Endothelial cell of umbilical vein (primary cell): ENCODE results near the gene TNS4. TPM values are rescaled to one million over a fixed set of nuclear protein-coding genes. Genes with fewer than 3 reads are reported as not detected.

Source experiments
- BruUV-seq: library from RNA; stranded (reverse); fragments of 400-500 nt; replicated peaks from 2 replicates; lab custom pipeline; 2021; lab: Mats Ljungman, UMichigan
- CTCF ChIA-PET: fragments of 300-600, 350-600 bp; sonication (Branson Sonifier 250); formaldehyde crosslinking; loops from one replicate; lab custom pipeline; 2021; ENCODE audit warnings: antibody characterized with exemption, inconsistent platforms; lab: Charles Lee
- POLR2A ChIA-PET: fragments of 300-600, 350-600 bp; sonication (Branson Sonifier 250); formaldehyde crosslinking; loops from one replicate; lab custom pipeline; 2021; ENCODE audit warnings: antibody characterized with exemption, inconsistent platforms; lab: Charles Lee
- DNase-seq: peaks from one replicate; pipeline ENCODE4 v3.0.0-alpha.2; 2011; ENCODE audit warnings: low read depth, low spot score
- FAIRE-seq: peaks from 2 replicates; lab custom pipeline; 2011; peaks lifted over from hg19 to GRCh38; lab: Jason Lieb, UNC
- H2AFZ ChIP-seq: 2 replicates; pipeline ENCODE4 v1.6.0; 2012; ENCODE audit warnings: low read depth, low read length, control low read depth, inconsistent platforms
- H3K27ac ChIP-seq: 2 replicates; pipeline ENCODE4 v1.5.1; 2011; ENCODE audit warnings: low read depth, mild to moderate bottlenecking, control low read depth, low read length, moderate library complexity; ENCODE audit not compliant: insufficient read depth
- H3K27me3 ChIP-seq, 2 experiments: 2 replicates each; pipeline versions ENCODE4 v1.6.0 to v1.6.1; 2011; ENCODE audit warnings: low read length in 2 of 2, mixed read lengths in 1 of 2; ENCODE audit not compliant: control insufficient read depth in 2 of 2, insufficient read depth in 2 of 2
- H3K36me3 ChIP-seq, 2 experiments: 2 replicates in 1 of 2; 3 replicates in 1 of 2; pipeline ENCODE4 v1.5.1; 2011; ENCODE audit warnings: low read length in 2 of 2, mild to moderate bottlenecking in 1 of 2, moderate library complexity in 1 of 2; ENCODE audit not compliant: control insufficient read depth in 2 of 2, insufficient read depth in 2 of 2; ENCODE audit errors: extremely low read depth in 1 of 2
- H3K4me1 ChIP-seq: 3 replicates; pipeline ENCODE4 v1.5.1; 2011; ENCODE audit warnings: mild to moderate bottlenecking, low read length; ENCODE audit not compliant: control insufficient read depth, insufficient read depth; ENCODE audit errors: extremely low read depth
- H3K4me2 ChIP-seq: 2 replicates; pipeline ENCODE4 v1.6.1; 2011; ENCODE audit warnings: low read length, control low read depth, mixed read lengths; ENCODE audit not compliant: insufficient read depth
- H3K4me3 ChIP-seq, 3 experiments: fragments of 200-600 bp in 1 of 3; sonication (generic), shearing (Covaris generic) in 1 of 3; replicated peaks in 1 of 3; 2 replicates each; pipeline ENCODE4 v1.5.1; 2011 to 2016; ENCODE audit warnings: control low read depth in 3 of 3, low read length in 3 of 3, mild to moderate bottlenecking in 2 of 3, inconsistent platforms in 1 of 3, low read depth in 1 of 3, moderate library complexity in 1 of 3; ENCODE audit not compliant: insufficient read depth in 1 of 3
- H3K79me2 ChIP-seq: 2 replicates; pipeline ENCODE4 v1.6.0; 2012; ENCODE audit warnings: low read length, inconsistent platforms; ENCODE audit not compliant: control insufficient read depth, insufficient read depth
- H3K9ac ChIP-seq: replicated peaks from 2 replicates; pipeline ENCODE3; 2011; ENCODE audit warnings: low read length, control low read depth; ENCODE audit not compliant: insufficient read depth; ENCODE audit errors: extremely low read depth
- H3K9me1 ChIP-seq: replicated peaks from 3 replicates; pipeline ENCODE4 v1.6.0; 2011; ENCODE audit warnings: mild to moderate bottlenecking, low read length; ENCODE audit not compliant: control insufficient read depth, insufficient read depth; ENCODE audit errors: extremely low read depth
- H3K9me3 ChIP-seq: replicated peaks from 2 replicates; pipeline ENCODE4 v1.5.1; 2012; ENCODE audit warnings: low read length, inconsistent platforms; ENCODE audit not compliant: control insufficient read depth, insufficient read depth
- H4K20me1 ChIP-seq: replicated peaks from 2 replicates; pipeline ENCODE3; 2011; ENCODE audit warnings: mild to moderate bottlenecking, low read length; ENCODE audit not compliant: control insufficient read depth, insufficient read depth; ENCODE audit errors: extremely low read depth
- GATA2 ChIP-seq: IDR thresholded peaks from 2 replicates; pipeline ENCODE4 v1.7.0; 2011; ENCODE audit warnings: low read depth, mild to moderate bottlenecking, moderate library complexity, mixed read lengths, low read length; ENCODE audit not compliant: insufficient read length, insufficient read depth
- JUN ChIP-seq: IDR thresholded peaks from 2 replicates; pipeline ENCODE4 v1.6.1; 2011; ENCODE audit warnings: borderline replicate concordance, low read depth; ENCODE audit not compliant: insufficient read length, insufficient read depth
- MYC ChIP-seq: IDR thresholded peaks from one replicate; pipeline ENCODE4 v1.6.1; 2011; ENCODE audit warnings: mild to moderate bottlenecking, low read depth, low read length
- POLR2A ChIP-seq: IDR thresholded peaks from 2 replicates; pipeline ENCODE4 v1.6.1; 2012; ENCODE audit warnings: low read depth, mild to moderate bottlenecking, control low read depth, low read length
- dilution Hi-C: fragments of 300-500 bp; cut with MboI; formaldehyde crosslinking; loops from one replicate; pipeline ENCODE4 v1.15.0; 2019; ENCODE audit warnings: low sequenced_read_pairs; ENCODE audit not compliant: extremely low pct_ligation_motif_present
- intact Hi-C: fragments of 100-400 bp; cut with micrococcal nuclease; formaldehyde crosslinking; loops from one replicate; pipeline ENCODE4 v1.10.0; 2022
- polyA plus RNA-seq, 4 experiments: library from polyadenylated mRNA; depleted of rRNA in 3 of 4; stranded (reverse) in 3 of 4; unstranded in 1 of 4; fragments of >200 nt; gene quantifications; 2 replicates each; pipeline versions ENCODE4 v1.2.1 to v1.2.3, GENCODE V29; 2011 to 2012; ENCODE audit warnings: missing spikeins in 1 of 4
- total RNA-seq: library from RNA; stranded (reverse); gene quantifications from 2 replicates; pipeline ENCODE4 v1.2.3, GENCODE V29; 2021
- TF ChIP-seq, protein P1 (sequence below): IDR thresholded peaks from 2 replicates; pipeline ENCODE4 v1.6.1; 2011; ENCODE audit not compliant: insufficient read depth, insufficient read length
- TF ChIP-seq, protein P2 (sequence below), 2 donors: IDR thresholded peaks; 1 replicate in 1 of 2; 2 replicates in 1 of 2; pipeline ENCODE4 v1.5.1; 2011; ENCODE audit warnings: low read length in 2 of 2, mild to moderate bottlenecking in 2 of 2, moderate library complexity in 2 of 2, control low read depth in 1 of 2, inconsistent platforms in 1 of 2, low read depth in 1 of 2; ENCODE audit not compliant: insufficient read depth in 1 of 2; ENCODE audit errors: extremely low read depth in 1 of 2

Gene TNS4
- total and polyA plus RNA-seq, 2 donors (not counting 3 experiments of a cell fraction or from before 2014, with no cell fraction given), result not detected

DNA sequence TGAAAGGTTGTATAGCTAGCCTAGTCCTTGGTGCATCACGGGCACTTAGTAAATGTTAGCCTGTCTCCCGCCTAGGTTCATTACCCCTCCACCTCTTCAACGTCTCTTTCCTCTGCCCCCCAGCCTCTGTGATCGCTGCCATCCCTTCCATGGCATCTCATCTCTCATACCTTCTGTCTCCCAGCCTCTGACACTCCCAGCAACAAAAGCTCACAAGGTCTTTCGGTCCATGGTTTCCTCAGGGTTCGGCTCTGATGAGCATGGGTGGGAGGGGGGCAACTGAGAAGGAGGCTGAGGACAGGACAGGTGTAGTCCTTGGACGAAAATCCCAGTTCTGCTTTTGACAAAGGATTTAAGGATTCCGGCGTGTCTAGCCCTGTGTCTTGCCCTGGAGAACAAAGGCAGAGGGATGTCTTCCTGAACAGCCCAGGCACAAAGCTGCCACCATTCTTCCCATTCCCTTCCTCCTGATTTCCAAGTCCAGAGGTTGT, 47.1 kb upstream of the TNS4 start:
- H3K27me3 ChIP-seq, result no peaks in the 10 kb centered on the region
- BruUV-seq, result no TSS peak
- peaks cover 16% of the 10 kb centered on the region for H3K4me1 ChIP-seq
- H3K79me2 ChIP-seq, result no peaks in the 10 kb centered on the region
- TF ChIP-seq, protein P1, sequence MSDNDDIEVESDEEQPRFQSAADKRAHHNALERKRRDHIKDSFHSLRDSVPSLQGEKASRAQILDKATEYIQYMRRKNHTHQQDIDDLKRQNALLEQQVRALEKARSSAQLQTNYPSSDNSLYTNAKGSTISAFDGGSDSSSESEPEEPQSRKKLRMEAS, result no peak
- TF ChIP-seq GATA2 (no peak), MYC (no peak), JUN (no peak), POLR2A (no peak)
- TF ChIP-seq, protein P2, sequence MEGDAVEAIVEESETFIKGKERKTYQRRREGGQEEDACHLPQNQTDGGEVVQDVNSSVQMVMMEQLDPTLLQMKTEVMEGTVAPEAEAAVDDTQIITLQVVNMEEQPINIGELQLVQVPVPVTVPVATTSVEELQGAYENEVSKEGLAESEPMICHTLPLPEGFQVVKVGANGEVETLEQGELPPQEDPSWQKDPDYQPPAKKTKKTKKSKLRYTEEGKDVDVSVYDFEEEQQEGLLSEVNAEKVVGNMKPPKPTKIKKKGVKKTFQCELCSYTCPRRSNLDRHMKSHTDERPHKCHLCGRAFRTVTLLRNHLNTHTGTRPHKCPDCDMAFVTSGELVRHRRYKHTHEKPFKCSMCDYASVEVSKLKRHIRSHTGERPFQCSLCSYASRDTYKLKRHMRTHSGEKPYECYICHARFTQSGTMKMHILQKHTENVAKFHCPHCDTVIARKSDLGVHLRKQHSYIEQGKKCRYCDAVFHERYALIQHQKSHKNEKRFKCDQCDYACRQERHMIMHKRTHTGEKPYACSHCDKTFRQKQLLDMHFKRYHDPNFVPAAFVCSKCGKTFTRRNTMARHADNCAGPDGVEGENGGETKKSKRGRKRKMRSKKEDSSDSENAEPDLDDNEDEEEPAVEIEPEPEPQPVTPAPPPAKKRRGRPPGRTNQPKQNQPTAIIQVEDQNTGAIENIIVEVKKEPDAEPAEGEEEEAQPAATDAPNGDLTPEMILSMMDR (IDR thresholded peaks at IDR 0.05; ENCODE audit: extremely low read depth in 1 of 2, insufficient read depth in 1 of 2, low read depth in 1 of 2, low read length in 2 of 2), result no peak
- no peaks in the 10 kb centered on the region for H4K20me1 ChIP-seq
- H3K27ac ChIP-seq, result no peak overlapping the region
- H3K9ac ChIP-seq, result no peak overlapping the region
- no peaks in the 10 kb centered on the region for H3K9me3 ChIP-seq
- POLR2A ChIA-PET, result no interaction called here
- peak overlapping the region; percentile 25 for H2AFZ ChIP-seq
- no peak overlapping the region for H3K4me3 ChIP-seq
- no peak overlapping the region for H3K4me2 ChIP-seq
- intact Hi-C loops, result no loop called here
- no peaks in the 10 kb centered on the region for H3K36me3 ChIP-seq
- CTCF ChIA-PET, result interaction anchor here (0.8 to 3.6 kb wide), 7 partner anchors 8 to 134 kb away, joined by 3 to 35 read pairs (median 3); no protein-coding TSS in a partner anchor
- no peaks in the 10 kb centered on the region for H3K9me1 ChIP-seq
- FAIRE-seq, result no peak
- dilution Hi-C loops, result no loop called here
- DNase-seq, result no peak
